Non-pigmented ciliary epithelial cell (primary cell): ENCODE results near the gene ASMT.
A peak's percentile ranks its signal among the peaks of the same experiment; 100 is the strongest.
"Not testable (repeated sequence)": the region's sequence is repeated elsewhere in the genome, so short reads cannot be mapped to it uniquely, and the experiment has no call there.

ENCODE experiments used
- DNase-seq: peaks from one replicate; pipeline ENCODE4 v3.0.0-alpha.2; 2010; ENCODE audit warnings: low read depth

Gene ASMT

GRCh38 chrX:1614927-1615326 is at the start of gene ASMT:
Gene ASMT (plus strand): TSS chrX:1615059. CDS start chrX:1615200, 141 bp downstream.
- no peak for DNase-seq

DNA sequence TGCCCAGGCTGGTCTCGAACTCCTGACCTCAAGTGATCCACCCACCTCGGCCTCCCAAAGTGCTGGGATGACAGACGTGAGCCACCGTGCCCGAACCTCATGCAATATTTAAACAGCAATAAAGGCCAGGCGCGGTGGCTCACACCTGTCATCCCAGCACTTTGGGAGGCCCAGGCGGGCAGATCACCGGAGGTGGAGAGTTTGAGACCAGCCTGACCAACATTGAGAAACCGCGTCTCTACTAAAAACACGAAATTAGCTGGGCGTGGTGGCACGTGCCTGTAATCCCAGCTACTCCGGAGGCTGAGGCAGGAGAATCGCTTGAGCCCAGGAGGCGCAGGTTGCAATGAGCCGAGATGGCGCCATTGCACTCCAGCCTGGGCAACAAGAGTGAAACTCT is 40.7 kb upstream of the ASMT start:
- DNase-seq: not testable (repeated sequence)

DNA sequence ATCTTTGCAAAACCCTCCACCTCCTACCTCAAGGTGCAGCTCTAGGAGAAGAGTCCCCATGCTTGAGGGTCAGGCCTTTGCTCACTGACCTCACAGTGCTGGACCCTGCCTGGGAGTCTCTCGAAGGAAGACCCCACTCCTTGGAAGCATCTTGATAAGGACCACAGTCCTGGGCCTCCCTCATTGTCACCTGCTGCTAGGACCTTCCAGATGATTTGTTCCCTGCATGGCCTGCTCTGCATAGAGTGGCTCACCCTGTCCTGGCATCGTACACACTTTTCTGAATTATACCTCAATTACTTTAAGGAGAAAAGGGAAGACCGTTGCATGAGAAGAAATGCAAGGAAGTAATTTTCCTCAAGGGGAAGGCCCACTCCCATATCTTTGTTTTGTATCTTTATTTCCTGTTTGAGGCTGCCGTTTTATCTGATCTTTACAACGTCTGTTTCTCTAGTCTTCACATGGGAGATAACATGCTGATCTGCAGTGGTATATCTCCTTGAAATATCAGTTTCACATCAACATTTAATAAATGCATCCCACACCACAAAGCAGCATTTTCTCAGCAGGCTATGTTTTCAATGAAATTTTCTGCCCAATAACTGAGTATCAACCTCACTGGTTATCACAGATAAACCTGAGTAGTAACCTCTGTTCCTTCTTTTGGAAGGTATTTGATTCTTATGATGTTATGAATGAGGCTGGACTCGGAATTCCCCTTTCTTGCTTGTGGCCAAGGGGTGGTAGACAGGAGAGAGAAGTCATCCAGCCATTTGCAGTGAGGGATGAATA is 38.5 kb upstream of the ASMT start:
- no peak for DNase-seq

DNA sequence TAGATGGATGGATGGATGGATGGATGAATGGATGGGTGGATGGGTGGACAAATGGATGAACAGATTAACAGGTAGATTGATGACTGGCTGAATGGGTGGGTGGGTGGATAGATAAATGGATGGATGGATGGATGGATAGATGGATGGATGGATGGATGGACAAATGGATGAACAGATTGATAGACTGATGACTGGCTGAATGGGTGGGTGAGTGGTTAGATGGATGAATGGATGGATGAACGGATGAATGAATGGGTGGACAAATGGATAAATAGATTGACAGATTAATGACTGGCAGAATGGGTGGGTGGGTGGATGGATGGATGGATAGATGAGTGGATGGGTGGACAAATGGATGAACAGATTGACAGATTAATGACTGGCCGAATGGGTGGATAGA is 37.0 kb upstream of the ASMT start:
- no peak for DNase-seq

- DNase-seq: no peak
These were observed 36.2 kb upstream of the ASMT start for GRCh38 chrX:1578511-1579173.

- DNase-seq: no peak
These were observed 33.7 kb upstream of the ASMT start for GRCh38 chrX:1581132-1581531.

DNA sequence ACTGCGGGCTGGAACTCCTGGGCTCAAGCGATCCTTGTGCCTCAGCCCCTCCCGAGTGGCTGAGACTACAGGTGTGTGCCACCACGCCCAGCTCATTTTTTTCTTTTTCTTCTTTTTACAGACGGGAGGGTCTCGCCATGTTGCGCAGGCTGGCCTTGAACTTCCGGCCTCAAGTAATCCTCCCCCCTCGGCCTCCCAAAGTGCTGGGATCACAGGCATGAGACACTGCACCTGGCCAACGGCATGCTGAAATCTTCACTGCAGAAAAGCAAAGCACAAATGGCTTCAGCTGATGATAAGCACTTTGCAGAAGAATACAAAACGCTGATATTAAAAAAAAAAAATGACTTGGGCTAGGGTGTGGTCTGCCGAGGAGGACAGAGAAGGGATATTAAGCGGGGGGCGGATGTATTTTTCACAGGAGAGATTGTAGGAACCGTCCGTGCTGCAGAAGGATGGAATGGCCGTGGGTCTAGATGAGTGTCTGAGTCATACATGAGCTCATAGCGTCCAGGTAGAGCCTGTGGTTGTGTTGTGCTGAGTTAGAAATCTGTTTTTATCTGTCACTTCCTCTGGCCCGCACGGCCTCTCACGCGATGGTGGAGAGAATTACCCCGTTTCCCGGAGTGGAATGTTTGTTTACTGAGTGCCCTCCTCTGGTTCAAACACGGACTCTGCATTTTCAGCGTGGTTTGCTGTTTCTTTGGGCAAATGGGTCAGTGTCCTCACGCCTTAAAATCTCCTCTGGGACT is 32.0 kb upstream of the ASMT start:
- no peak for DNase-seq

DNA sequence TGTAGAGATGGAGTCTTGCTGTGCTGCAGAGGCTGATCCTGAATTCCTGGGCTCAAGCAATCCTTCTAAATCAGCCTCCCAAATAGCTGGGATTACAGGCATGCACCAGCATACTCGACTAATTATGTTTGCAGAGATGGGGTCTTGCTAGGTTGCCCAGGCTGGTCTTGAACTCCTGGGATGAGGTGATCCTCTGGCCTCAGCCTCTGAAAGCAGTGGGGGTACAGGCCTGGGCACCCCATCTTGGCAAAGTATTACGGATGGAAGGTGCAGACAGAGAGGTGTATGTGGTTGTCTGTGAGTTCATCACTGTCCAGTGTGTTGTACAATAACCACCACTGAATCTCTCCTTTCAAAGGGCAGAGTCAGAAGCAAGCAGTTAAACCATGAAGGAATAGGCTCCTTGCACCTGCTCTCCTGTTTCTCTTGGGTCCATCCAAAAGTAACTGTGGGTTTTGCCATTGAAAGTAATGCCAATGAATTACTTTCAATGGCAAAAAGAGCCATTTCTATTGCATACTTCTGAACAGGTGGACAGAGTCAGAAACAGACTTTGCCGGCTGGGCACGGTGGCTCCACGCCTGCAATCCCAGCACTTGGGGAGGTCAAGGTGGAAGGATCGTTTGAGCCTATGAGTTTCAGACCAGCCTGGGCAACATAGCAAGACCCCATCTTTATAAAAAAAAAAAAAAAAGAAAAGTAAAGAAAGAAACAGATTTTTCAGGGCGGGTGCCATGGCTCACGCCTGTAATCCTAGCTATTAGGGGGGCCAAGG is 30.4 kb upstream of the ASMT start:
- DNase-seq: no peak

DNA sequence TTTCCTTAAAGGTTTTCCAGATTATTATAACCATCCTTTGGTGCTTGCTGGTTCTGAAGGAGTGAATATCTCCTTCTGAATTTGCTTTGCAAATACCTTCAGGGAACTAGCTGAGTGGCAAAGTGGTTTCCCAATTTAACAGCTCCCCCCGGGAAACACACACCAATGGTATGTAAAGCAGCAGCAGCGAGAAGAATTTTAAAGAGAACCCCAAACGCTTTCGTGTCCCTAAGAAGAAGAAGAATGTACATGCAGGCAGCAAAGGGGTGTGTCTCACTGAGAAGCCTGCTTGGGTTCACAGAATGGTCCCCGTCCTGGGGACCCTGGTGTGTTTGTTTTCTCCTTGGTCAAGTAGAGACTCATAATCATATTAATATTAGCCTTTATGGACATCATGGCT is 27.7 kb upstream of the ASMT start:
- no peak for DNase-seq

DNA sequence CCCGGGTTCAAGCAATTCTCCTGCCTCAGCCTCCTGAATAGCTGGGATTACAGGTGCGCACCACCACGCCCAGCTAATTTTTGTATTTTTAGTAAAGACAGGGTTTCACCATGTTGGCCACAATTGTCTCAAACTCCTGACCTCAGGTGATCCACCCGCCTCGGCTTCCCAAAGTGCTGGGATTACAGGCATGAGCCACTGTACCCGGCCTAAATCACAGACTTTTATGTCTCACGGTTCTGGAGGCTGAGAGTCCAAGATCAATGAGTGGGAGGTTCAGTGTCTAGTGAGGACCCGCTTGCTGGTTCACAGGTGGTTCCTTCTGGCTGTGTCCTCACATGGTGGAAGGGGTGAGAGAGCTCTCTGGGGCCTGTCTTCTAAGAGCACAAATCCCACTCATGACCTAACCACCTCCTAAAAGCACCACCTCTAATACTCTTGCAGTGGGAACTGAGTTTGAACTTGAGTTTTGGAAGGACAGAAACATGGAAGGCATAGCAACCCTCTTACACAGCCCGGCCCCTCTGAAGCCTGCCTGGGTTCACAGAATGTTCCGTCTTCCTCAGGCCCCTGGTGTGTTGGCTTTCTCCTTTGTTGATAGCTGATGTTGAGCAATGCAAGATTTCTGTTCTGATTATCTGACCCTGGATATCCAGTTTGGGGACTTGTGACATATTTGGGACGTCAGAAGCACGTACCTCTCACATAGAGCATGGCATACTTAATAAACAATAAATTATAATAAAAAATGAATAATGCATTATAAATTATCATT is 25.3 kb upstream of the ASMT start:
- DNase-seq: no peak

DNA sequence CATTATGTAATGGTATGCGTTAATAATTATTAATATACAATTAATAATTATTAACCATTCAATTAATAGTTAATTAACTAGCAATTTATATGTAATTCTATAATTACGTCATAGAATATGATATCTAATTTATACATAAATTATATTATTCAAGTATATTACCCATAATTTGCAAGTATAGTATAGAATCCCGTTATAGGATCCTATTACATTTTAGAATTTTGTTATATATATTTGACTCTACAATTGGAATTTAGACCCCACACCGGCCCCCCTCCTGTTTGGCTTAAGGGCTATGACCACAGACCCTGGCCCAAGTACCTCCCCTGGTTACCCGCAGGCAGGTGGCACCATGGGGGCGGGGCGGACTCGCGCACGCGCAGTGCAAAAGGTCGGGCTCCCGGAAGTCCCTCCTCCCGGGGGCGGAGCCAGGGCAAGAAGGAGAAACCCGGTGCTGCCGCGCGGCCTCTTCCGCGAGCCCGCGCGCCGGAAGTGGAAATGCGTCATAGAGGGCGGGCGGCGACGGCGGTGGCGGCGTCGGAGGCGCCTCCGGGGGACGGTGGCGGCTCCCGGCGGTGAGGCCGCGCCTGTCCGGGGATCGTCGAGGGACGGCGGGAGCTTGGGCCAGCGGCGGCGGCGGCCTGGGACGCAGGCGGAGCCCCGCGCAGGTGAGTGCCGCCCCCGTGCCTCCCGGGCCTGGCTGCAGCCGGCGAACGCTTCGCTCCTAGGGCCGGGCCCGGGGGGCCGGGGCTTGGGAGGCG is 23.6 kb upstream of the ASMT start, which contains the start of gene AKAP17A:
Gene AKAP17A (plus strand): TSS at position 503 of the 761 bp plus-strand sequence. CDS start 1,859 bp downstream, outside the sequence.
- peak; percentile 50 for DNase-seq

DNA sequence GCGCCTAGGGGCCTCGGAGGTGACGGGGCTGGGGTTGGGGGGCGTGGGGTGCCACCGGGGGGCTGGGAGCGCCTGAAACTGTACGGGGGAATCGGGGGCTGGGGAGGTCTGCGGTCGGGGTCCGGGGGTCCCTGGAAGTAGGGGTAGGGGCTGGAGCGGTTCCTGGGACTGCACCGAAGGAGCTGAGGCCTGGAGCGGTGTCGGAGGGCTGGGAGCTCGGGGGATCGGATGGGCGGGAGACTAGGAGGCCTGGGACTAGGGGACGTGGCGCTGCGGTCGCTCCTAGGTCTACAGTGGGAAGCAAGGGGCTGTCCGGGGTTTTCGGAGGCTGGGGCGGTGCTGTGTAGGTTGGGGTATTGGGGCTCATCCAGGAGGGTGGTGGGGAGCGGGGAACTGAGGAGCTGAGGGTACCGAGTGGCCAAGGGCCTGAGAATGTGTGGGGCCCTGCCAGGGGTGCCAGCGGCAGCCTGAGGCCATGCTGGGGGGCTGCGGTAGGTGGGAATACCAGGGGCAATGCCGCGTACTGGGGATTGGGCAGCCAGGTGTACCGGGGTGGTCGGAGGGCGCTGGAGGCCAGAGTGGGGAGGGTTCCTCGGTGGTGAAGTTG is 22.9 kb upstream of the ASMT start:
- no peak for DNase-seq

GRCh38 chrX:1592470-1593142 is 22.3 kb upstream of the ASMT start:
- no peak for DNase-seq

DNA sequence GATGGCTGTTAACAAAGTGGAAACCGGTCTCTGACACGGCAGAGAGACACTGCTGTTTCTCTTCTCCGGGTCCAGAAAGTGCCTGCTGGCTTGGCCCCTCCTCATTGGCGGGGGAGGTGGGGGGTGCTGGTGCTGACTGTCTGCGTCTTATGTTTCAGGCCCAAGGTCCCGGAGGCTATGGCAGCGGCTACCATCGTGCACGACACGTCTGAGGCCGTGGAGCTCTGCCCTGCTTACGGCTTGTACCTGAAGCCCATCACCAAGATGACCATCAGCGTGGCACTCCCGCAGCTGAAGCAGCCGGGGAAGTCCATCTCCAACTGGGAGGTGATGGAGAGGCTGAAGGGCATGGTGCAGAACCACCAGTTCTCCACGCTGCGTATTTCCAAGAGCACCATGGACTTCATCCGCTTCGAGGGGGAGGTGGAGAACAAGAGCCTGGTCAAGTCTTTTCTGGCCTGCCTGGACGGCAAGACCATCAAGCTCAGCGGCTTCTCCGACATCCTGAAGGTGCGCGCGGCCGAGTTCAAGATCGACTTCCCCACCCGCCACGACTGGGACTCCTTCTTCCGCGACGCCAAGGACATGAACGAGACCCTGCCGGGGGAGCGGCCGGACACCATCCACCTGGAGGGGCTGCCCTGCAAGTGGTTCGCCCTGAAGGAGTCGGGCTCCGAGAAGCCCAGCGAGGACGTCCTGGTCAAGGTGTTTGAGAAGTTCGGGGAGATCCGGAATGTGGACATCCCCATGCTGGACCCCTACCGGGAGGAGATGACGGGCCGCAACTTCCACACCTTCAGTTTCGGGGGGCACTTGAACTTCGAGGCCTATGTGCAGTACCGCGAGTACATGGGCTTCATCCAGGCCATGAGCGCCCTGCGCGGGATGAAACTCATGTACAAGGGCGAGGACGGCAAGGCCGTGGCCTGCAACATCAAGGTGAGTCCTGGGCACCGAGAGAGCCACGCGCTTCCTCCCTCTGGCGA is 21.3 kb upstream of the ASMT start:
- no peak for DNase-seq

- no peak for DNase-seq
These were observed 19.2 kb upstream of the ASMT start for GRCh38 chrX:1595711-1596060.

- no peak for DNase-seq
These were observed 18.0 kb upstream of the ASMT start for GRCh38 chrX:1596676-1597344.

- no peak for DNase-seq
These were observed 17.4 kb upstream of the ASMT start for GRCh38 chrX:1597345-1598020.
